Large intestine (tissue), 3 donors: ENCODE data around the gene PLCG2. TPM values are rescaled to one million over a fixed set of nuclear protein-coding genes. Genes with fewer than 3 reads are reported as not detected.

Source experiments
- DNase-seq, 2 donors: peaks; one replicate each; pipeline versions ENCODE4 v3.0.0 to v3.0.0-alpha.2; 2013
- H3K27ac ChIP-seq: one replicate; pipeline ENCODE4 v1.5.1; 2013; ENCODE audit warnings: low read length
- H3K27me3 ChIP-seq: 2 replicates; pipeline ENCODE4 v1.6.1; 2013; ENCODE audit warnings: low read length; ENCODE audit not compliant: control insufficient read depth, insufficient read depth
- H3K36me3 ChIP-seq: 2 replicates; pipeline ENCODE4 v1.6.1; 2013; ENCODE audit warnings: low read length; ENCODE audit not compliant: control insufficient read depth, insufficient read depth
- H3K4me1 ChIP-seq: one replicate; pipeline ENCODE4 v1.6.1; 2013; ENCODE audit warnings: low read length; ENCODE audit not compliant: control insufficient read depth, insufficient read depth
- H3K4me3 ChIP-seq: one replicate; pipeline ENCODE4 v1.5.1; 2013; ENCODE audit warnings: low read length
- H3K9me3 ChIP-seq: one replicate; pipeline ENCODE4 v1.6.1; 2013; ENCODE audit warnings: mild to moderate bottlenecking, low read depth, low read length, moderate library complexity; ENCODE audit not compliant: control insufficient read depth
- WGBS: methylation state at CpG from one replicate; pipeline ENCODE4 v1.1.5; 2013; ENCODE audit warnings: low lambda C conversion rate; ENCODE audit not compliant: insufficient coverage; 5-methylcytosine and 5-hydroxymethylcytosine counted together
- polyA plus RNA-seq: library from polyadenylated mRNA; unstranded; fragments of 120-200 nt; gene quantifications from one replicate; pipeline ENCODE4 v1.2.1, GENCODE V29; 2013

PLCG2 gene
- polyA plus RNA-seq, 1 donor, result 20.4 TPM

DNA sequence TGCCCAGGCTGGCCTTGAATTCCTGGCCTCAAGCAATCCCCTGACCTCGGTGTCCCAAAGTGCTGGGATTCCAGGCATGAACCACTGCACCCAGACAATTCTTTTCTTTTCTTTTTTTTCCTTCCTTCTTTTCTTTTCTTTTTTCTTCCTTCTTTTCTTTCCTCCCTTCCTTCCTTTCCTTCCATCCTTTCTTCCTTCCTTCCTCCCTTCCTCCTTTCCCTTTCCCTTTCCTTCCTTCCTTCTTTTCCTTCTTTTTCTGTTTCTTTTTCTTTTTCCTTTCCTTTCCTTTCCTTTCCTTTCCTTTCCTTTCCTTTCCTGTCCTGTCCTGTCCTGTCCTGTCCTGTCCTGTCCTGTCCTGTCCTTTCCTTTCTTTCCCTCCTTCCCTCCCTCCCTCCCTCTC is 44.6 kb downstream of the PLCG2 start:
- 83% methylated on average over 1 of the region's 1 CpG for WGBS
- Histone ChIP-seq H3K27me3 (no peaks in the 10 kb centered on the region), H3K27ac (no peak overlapping the region), H3K36me3 (no peaks in the 10 kb centered on the region), H3K4me1 (no peaks in the 10 kb centered on the region), H3K4me3 (no peak overlapping the region), H3K9me3 (no peaks in the 10 kb centered on the region)
- no peak for DNase-seq

DNA sequence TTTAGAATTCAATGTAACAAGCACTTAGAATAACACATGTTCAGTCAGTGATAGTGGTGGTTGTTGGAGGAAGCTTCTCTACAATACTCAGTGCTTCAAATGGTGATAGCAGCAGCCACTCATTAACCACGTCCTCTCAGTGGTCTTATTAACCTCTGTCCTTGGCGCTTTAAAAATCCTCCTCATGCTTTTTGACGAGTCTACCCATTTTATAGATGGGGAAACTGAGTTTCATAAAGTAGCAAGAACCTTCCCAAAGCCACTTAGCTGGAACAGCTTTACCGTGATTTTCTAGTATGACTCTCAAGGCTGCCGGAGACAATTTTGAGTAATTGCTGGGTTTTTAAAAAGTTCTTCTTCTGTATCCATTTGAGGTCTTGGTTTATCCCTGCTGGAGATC is 47.4 kb downstream of the PLCG2 start:
- no peak for DNase-seq
- no CpG with 5 or more reads among the region's 5 CpGs for WGBS
- Histone ChIP-seq H3K27me3 (no peaks in the 10 kb centered on the region), H3K36me3 (no peaks in the 10 kb centered on the region), H3K9me3 (no peaks in the 10 kb centered on the region), H3K27ac (no peak overlapping the region), H3K4me1 (no peaks in the 10 kb centered on the region), H3K4me3 (no peak overlapping the region)

DNA sequence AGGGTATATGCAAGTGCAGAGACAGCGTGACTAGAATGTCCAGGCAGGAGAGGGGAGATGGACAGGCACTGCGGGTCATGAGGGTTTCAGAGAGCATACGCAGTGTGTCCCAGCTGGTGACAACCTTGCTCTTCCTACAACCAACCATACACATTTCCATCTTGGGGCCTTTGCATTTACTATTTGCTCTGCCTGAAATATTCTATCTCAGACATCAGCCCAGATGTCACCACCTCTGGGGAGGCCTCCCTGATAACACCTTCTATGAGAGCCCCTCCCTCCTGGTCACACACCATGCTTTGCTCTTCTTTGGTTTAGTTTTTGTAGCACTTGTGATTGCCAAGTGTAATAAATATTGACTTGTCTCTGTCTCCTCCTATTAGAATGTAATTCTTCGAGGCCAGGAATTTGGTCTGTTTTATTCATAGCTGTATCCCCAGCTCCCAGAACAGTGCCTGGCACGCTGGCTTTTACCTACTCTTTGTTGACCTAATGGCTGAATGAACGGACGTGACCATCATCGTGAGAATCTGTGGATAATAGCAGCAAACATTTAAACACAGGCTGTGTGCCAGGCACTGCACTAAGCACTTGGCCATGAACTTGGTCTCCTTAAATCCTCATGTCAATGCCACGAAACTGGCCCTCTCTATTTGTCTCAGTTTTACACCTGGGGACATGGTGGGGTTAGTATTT is 51.9 kb downstream of the PLCG2 start:
- Histone ChIP-seq H3K4me3 (no peak overlapping the region), H3K36me3 (no peaks in the 10 kb centered on the region), H3K9me3 (no peaks in the 10 kb centered on the region), H3K27me3 (no peaks in the 10 kb centered on the region), H3K27ac (no peak overlapping the region), H3K4me1 (no peaks in the 10 kb centered on the region)
- no CpG with 5 or more reads among the region's 9 CpGs for WGBS
- no peak for DNase-seq

DNA sequence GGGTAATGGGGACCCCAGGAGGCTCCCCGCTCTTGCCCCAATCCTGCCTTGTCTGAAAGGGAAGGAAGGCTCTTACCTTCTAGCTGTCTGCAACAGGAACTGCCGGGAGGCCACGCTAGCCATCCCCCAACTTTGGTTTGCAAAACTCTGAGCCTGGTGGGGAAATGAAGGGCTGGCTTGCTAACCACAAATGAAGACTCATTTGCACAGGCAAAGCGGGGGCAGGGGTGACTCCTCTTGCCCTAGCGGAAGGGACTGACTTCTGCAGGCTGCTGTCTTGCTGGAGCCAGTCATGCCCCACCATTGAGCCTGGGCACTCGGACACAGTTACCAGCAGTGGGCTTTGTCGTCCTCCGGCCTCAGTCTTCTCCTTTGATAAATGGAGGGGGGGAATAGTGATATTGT is 52.6 kb downstream of the PLCG2 start:
- Histone ChIP-seq H3K36me3 (no peaks in the 10 kb centered on the region), H3K27me3 (no peaks in the 10 kb centered on the region), H3K4me1 (no peaks in the 10 kb centered on the region), H3K9me3 (no peaks in the 10 kb centered on the region), H3K4me3 (no peak overlapping the region), H3K27ac (no peak overlapping the region)
- no CpG with 5 or more reads among the region's 8 CpGs for WGBS
- DNase-seq, result no peak

DNA sequence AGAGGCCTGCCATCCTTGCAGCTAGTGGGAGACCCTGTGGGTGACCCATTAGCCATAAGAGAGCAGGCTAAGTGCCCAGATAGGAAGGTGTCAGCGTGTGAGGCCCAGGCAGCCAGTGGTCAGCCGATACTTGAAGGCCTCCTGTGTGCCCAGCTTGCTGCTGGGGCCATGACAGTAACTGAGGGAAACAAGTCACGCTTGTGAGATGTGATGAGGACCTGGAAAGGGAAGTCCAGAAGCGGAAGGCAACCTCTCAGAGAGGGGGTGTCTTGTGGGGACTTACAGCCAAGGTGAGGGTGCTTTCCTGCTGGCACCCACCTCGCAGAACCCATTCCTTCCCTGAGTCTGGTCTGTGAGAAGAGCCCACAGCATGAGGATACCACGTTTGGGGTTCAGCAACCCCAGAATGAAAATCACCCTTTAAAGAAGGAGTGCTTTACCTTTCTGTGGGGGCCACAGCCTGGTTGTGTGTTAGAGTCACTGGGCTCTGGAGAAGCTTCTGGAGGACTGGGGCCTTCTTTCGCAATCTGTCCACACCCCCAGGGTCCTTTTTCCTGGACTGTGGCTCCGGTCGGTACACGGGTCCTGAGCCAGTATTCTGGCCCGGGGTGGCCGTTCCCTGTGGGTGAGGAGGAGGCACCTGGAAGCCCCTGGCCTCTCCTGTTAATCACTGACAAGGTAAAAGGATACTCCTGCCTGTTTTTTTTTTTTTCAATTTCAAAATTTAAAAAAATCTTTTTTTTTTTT is 53.9 kb downstream of the PLCG2 start:
- no peak for DNase-seq
- Histone ChIP-seq H3K27me3 (no peaks in the 10 kb centered on the region), H3K36me3 (no peaks in the 10 kb centered on the region), H3K4me1 (no peaks in the 10 kb centered on the region), H3K9me3 (no peaks in the 10 kb centered on the region), H3K27ac (no peak overlapping the region), H3K4me3 (no peak overlapping the region)
- no CpG with 5 or more reads among the region's 12 CpGs for WGBS

DNA sequence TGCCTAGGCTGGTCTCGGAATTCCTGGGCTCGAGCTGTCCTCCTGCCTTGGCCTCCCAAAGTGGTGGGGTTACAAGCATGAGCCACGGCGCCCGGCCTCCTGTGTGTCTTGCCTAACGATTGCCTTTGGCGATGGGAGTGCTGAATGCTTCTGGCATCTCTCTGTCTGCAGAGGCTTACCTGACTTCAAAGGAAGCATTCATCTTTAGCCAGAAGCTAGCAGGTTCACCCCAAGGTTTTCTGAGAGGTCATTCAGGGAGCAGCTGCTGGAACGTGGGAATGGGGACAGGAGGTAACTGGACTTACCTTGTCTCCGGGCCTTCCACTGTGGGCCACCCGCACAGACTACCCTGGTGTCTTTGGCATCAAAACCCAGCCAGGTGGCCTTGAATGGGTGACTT is 54.7 kb downstream of the PLCG2 start:
- H3K27ac ChIP-seq, result no peak overlapping the region
- H3K4me1 ChIP-seq, result no peaks in the 10 kb centered on the region
- no CpG with 5 or more reads among the region's 10 CpGs for WGBS
- H3K27me3 ChIP-seq, result no peaks in the 10 kb centered on the region
- no peak for DNase-seq
- no peak overlapping the region for H3K4me3 ChIP-seq
- H3K9me3 ChIP-seq, result no peaks in the 10 kb centered on the region
- H3K36me3 ChIP-seq, result no peaks in the 10 kb centered on the region

DNA sequence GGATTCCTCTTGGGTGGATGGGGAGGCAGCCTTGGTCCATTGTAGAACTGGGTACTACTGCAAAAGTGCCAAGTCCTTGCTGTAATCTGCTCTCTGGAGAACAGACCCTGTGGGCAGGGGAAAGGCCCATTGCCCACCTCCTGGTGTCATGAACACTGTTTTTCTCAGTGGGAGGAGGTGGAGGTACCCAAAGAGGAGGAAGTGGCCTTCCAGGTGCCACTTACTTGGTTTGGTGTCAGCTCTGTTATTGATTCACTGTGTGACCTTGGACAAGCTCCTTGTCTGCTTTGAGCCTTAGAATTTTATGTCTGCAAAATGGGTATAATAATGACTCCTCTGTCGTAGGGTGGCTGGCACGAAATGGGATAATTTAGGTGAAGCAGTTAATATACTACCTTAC is 55.8 kb downstream of the PLCG2 start:
- Histone ChIP-seq H3K4me1 (no peaks in the 10 kb centered on the region), H3K36me3 (no peaks in the 10 kb centered on the region), H3K27ac (no peak overlapping the region), H3K9me3 (no peaks in the 10 kb centered on the region), H3K4me3 (no peak overlapping the region), H3K27me3 (no peaks in the 10 kb centered on the region)
- WGBS, result no CpG with 5 or more reads among the region's 2 CpGs
- DNase-seq, result no peak

DNA sequence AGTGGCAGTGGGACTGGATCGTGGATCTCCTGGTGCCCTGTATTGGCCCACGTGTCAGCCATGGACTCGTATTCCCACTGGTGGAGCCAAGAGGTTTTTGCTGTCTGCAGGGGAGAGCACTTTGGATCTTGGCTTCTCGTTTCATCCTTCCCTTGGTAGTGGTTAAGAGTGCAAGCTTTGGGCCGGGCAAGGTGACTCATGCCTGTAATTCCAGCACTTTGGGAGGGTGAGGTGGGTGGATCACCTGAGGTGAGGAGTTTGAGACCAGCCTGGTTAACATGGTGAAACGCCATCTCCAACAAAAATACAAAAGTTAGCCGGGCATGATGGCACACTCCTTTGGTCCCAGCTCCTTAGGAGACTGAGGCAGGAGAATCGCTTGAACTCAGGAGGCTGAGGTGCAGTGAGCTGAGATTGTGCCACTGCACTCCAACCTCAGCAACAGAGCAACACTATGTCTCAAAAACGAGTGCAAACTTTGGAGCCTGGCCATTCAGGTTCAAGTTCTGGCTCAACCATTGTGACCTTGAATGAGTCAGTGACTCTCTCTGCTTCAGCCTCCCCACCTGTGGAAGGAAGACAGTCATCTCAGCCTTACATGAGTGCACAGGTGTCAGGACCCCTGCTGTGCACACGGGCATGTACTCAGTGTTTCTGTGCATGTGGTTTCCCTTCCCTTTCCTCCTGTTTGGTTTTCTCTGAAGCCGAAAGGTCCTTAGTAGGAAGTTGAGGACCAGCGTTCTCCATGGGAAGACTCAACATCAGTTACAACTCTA is 57.4 kb downstream of the PLCG2 start:
- Histone ChIP-seq H3K9me3 (no peaks in the 10 kb centered on the region), H3K27ac (no peak overlapping the region), H3K4me3 (no peak overlapping the region), H3K4me1 (no peaks in the 10 kb centered on the region), H3K36me3 (no peaks in the 10 kb centered on the region), H3K27me3 (no peaks in the 10 kb centered on the region)
- DNase-seq, result no peak
- WGBS, result no CpG with 5 or more reads among the region's 12 CpGs

DNA sequence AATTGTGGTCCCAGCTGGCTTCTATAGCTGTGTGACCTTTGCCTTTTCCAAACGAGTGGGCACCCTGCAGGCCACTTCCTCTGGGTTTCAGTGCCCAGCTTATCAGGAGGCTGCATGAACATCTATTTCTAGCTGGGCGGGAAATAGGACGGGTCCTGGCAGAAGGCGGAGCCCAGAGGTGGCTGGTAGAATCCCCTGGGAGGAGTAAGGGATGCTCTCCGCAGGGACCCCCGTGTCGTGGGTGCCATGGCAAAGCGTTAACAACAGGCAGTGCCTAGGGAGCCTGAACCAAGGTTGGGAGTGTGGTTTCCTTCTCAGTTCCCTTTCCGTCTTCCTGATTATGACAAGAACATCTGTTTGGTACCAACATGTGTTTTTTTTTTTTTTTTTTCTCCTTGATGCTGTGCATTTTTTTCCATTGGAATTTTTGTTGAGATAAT is 58.2 kb downstream of the PLCG2 start:
- H3K27me3 ChIP-seq, result no peaks in the 10 kb centered on the region
- no peaks in the 10 kb centered on the region for H3K36me3 ChIP-seq
- WGBS, result 100% methylated on average over 1 of the region's 9 CpGs
- no peak overlapping the region for H3K4me3 ChIP-seq
- no peaks in the 10 kb centered on the region for H3K4me1 ChIP-seq
- no peak for DNase-seq
- no peak overlapping the region for H3K27ac ChIP-seq
- no peaks in the 10 kb centered on the region for H3K9me3 ChIP-seq

DNA sequence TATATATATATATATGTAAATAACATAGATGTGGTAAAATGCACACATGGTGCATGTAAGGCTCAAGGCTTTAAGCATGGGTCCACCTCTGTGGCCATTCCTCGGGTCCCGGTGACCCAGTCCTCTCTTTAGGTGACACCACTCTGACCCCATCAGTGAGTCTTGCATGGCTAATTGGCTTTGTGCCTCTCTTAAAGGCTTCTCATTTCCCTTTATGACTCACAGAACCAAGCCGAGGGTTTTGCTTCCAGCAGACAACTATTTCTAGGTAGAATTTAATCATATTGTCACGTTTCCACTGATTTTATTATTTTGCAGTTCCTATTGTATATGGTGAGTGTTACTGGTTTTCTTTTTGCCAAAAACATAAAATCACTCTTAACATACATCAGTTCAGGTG is 59.7 kb downstream of the PLCG2 start:
- no peak overlapping the region for H3K4me3 ChIP-seq
- no peak for DNase-seq
- no CpG with 5 or more reads among the region's 4 CpGs for WGBS
- H3K36me3 ChIP-seq, result no peaks in the 10 kb centered on the region
- H3K4me1 ChIP-seq, result no peaks in the 10 kb centered on the region
- H3K9me3 ChIP-seq, result no peaks in the 10 kb centered on the region
- no peak overlapping the region for H3K27ac ChIP-seq
- no peaks in the 10 kb centered on the region for H3K27me3 ChIP-seq
